GM12878 (cell line): ENCODE results near the gene TCF7L2. TPM values are rescaled to one million over a fixed set of nuclear protein-coding genes. Genes with fewer than 3 reads are reported as not detected.

ENCODE experiments used
- ATAC-seq: fragments of 200-7000 bp; cut with Tn5 transposase; 3 replicates; pipeline ENCODE4 v1.9.1; 2020; ENCODE audit warnings: mild to moderate bottlenecking, moderate library complexity
- BruUV-seq: library from RNA; stranded (reverse); fragments of 400-500 nt; replicated peaks from 2 replicates; lab custom pipeline; 2021; lab: Mats Ljungman, UMichigan
- CTCF ChIA-PET: fragments of 300-600 bp; sonication (Branson Sonifier 250); formaldehyde crosslinking; extraction: SDS; loops from one replicate; lab custom pipeline; 2021; ENCODE audit warnings: inconsistent platforms; lab: Yijun Ruan, JAX
- POLR2A ChIA-PET: fragments of 350-600 bp; formaldehyde crosslinking; extraction: SDS; loops from one replicate; lab custom pipeline; 2021; ENCODE audit warnings: inconsistent platforms; lab: Charles Lee
- RAD21 ChIA-PET: fragments of 300-600 bp; sonication (Branson Sonifier 250); formaldehyde crosslinking; loops from one replicate; lab custom pipeline; 2023; ENCODE audit warnings: antibody characterized with exemption; ENCODE audit not compliant: unreplicated experiment; lab: Charles Lee
- SMC1A ChIA-PET: fragments of 300-600 bp; sonication (Branson Sonifier 250); formaldehyde crosslinking; loops from one replicate; lab custom pipeline; 2023; ENCODE audit not compliant: unreplicated experiment, uncharacterized antibody; lab: Charles Lee
- DNase-seq: peaks from one replicate; pipeline ENCODE4 v3.0.0-alpha.2; 2011; ENCODE audit warnings: low read depth, low spot score
- FAIRE-seq: peaks from 3 replicates; lab custom pipeline; 2011; peaks lifted over from hg19 to GRCh38; lab: Jason Lieb, UNC
- H2AFZ ChIP-seq: 2 replicates; pipeline ENCODE4 v1.6.0; 2011; ENCODE audit warnings: low read depth, low read length, control low read depth; ENCODE audit not compliant: control insufficient read depth
- H3K27ac ChIP-seq: 2 replicates; pipeline ENCODE4 v1.5.1; 2011; ENCODE audit warnings: control low read depth; ENCODE audit not compliant: control insufficient read depth, insufficient read depth
- H3K27me3 ChIP-seq, 2 experiments: replicated peaks in 1 of 2; 2 replicates each; pipeline versions ENCODE4 v1.6.0 to v1.6.1; 2011; ENCODE audit warnings: low read length in 1 of 2; ENCODE audit not compliant: control insufficient read depth in 2 of 2, insufficient read depth in 2 of 2
- H3K36me3 ChIP-seq, 2 experiments: 2 replicates each; pipeline ENCODE4 v1.5.1; 2011; ENCODE audit warnings: low read length in 1 of 2; ENCODE audit not compliant: control insufficient read depth in 2 of 2, insufficient read depth in 2 of 2
- H3K4me1 ChIP-seq: 2 replicates; pipeline ENCODE4 v1.6.1; 2011; ENCODE audit warnings: mild to moderate bottlenecking, low read length, moderate library complexity, mixed read lengths; ENCODE audit not compliant: control insufficient read depth, insufficient read depth
- H3K4me2 ChIP-seq: 2 replicates; pipeline ENCODE4 v1.6.0; 2011; ENCODE audit warnings: control low read depth; ENCODE audit not compliant: control insufficient read depth, insufficient read depth
- H3K4me3 ChIP-seq: fragments of 200-600 bp; sonication (generic); 2 replicates; pipeline ENCODE4 v1.5.1; 2016
- H3K79me2 ChIP-seq: 2 replicates; pipeline ENCODE4 v1.6.0; 2011; ENCODE audit warnings: low read length; ENCODE audit not compliant: control insufficient read depth, insufficient read depth
- H3K9ac ChIP-seq: 2 replicates; pipeline ENCODE4 v1.8.0; 2011; ENCODE audit warnings: low read length, control low read depth, mixed read lengths; ENCODE audit not compliant: control insufficient read depth, insufficient read depth
- H3K9me3 ChIP-seq: replicated peaks from 3 replicates; pipeline ENCODE4 v1.5.1; 2011; ENCODE audit warnings: mild to moderate bottlenecking, low read length; ENCODE audit not compliant: control insufficient read depth, insufficient read depth
- H4K20me1 ChIP-seq: 2 replicates; pipeline ENCODE4 v1.6.0; 2011; ENCODE audit not compliant: control insufficient read depth, insufficient read depth
- BCL11A ChIP-seq: IDR thresholded peaks from 2 replicates; pipeline ENCODE4 v1.6.1; 2011; ENCODE audit warnings: low read depth, low read length
- BCLAF1 ChIP-seq: fragments of 450-650 bp; IDR thresholded peaks from 2 replicates; pipeline ENCODE4 v1.6.1; 2017; ENCODE audit warnings: antibody characterized with exemption, mild to moderate bottlenecking, moderate library complexity
- BRCA1 ChIP-seq: IDR thresholded peaks from 2 replicates; pipeline ENCODE4 v1.6.1; 2011; ENCODE audit warnings: low read depth, low read length, improper control_type of control experiment
- ESRRA ChIP-seq: IDR thresholded peaks from 2 replicates; pipeline ENCODE4 v1.6.1; 2012; ENCODE audit warnings: mild to moderate bottlenecking, low read length, improper control_type of control experiment
- IRF4 ChIP-seq: IDR thresholded peaks from 2 replicates; pipeline ENCODE4 v1.6.1; 2011; ENCODE audit warnings: low read depth, low read length
- RAD51 ChIP-seq: fragments of 450-650 bp; IDR thresholded peaks from 2 replicates; pipeline ENCODE4 v1.6.1; 2016; ENCODE audit warnings: moderate library complexity, mild to moderate bottlenecking, inconsistent platforms
- RCOR1 ChIP-seq: conservative IDR thresholded peaks from 2 replicates; pipeline ENCODE4 v1.6.1; 2012; ENCODE audit warnings: low read depth, low read length, improper control_type of control experiment
- SKIL ChIP-seq: fragments of 450-650 bp; IDR thresholded peaks from 2 replicates; pipeline ENCODE4 v1.6.1; 2017; ENCODE audit warnings: mild to moderate bottlenecking, low read depth, inconsistent platforms; ENCODE audit not compliant: poor library complexity, severe bottlenecking
- ZBTB11 ChIP-seq: fragments of 450-650 bp; formaldehyde crosslinking; IDR thresholded peaks from 2 replicates; pipeline ENCODE4 v1.5.0; 2022; ENCODE audit warnings: mild to moderate bottlenecking, missing genetic modification characterization
- ZNF592 ChIP-seq: fragments of 450-650 bp; IDR thresholded peaks from 2 replicates; pipeline ENCODE4 v1.6.1; 2017; ENCODE audit warnings: mild to moderate bottlenecking, moderate library complexity
- WGBS: methylation state at CpG from one replicate; pipeline ENCODE4 v1.1.6; 2016; ENCODE audit warnings: low lambda C conversion rate; ENCODE audit not compliant: insufficient replicate concordance, insufficient coverage; ENCODE audit errors: missing lambda C conversion rate; 5-methylcytosine and 5-hydroxymethylcytosine counted together
- in situ Hi-C: fragments of 300-500 bp; cut with MboI; formaldehyde crosslinking; loops from 9 replicates; pipeline ENCODE4 v1.14.3; 2018; ENCODE audit warnings: mixed read lengths
- intact Hi-C: fragments of 100-400 bp; cut with micrococcal nuclease; formaldehyde crosslinking; loops from one replicate; pipeline ENCODE4 v1.14.2; 2022; ENCODE audit not compliant: unreplicated experiment
- polyA plus RNA-seq, 11 experiments: library from polyadenylated mRNA; depleted of rRNA in 4 of 11; unstranded in 6 of 11; stranded (reverse) in 5 of 11; fragments of >200 nt; fragmentation: Nextera tagmentation in 4 of 11; fragmentation: Illumina TruSeq in 1 of 11; extraction: Ambion mirVana in 4 of 11; extraction: Trizol in 1 of 11; gene quantifications; 1 replicate in 1 of 11; 2 replicates in 10 of 11; pipeline versions ENCODE4 v1.2.1 to v1.2.3, GENCODE V29; 2011 to 2016; ENCODE audit warnings: inconsistent platforms in 2 of 11, missing spikeins in 2 of 11, low read depth in 1 of 11
- total RNA-seq, 4 experiments: library from RNA; depleted of rRNA in 3 of 4; stranded (reverse); fragments of >200 nt in 3 of 4; fragmentation: Illumina TruSeq in 1 of 4; extraction: Trizol in 1 of 4; gene quantifications; 2 replicates each; pipeline versions ENCODE4 v1.2.1 to v1.2.3, GENCODE V29; 2013 to 2021

TCF7L2 gene
- total and polyA plus RNA-seq, 10 of the 15 experiments (the other 5 are each of a cell fraction or from before 2014, with no cell fraction given), result 0.02 to 1.1 (median 0.35) TPM; not detected in 4

GRCh38 chr10:113149626-113150025 lies 199.6 kb downstream of the TCF7L2 start:
- Histone ChIP-seq H3K27me3 (no peaks in the 10 kb centered on the region), H3K9ac (no peak overlapping the region), H3K79me2 (no peaks in the 10 kb centered on the region), H3K36me3 (no peaks in the 10 kb centered on the region), H2AFZ (no peak overlapping the region), H3K4me2 (no peak overlapping the region), H3K9me3 (no peaks in the 10 kb centered on the region), H3K27ac (no peak overlapping the region), H3K4me3 (no peak overlapping the region), H4K20me1 (no peaks in the 10 kb centered on the region), H3K4me1 (no peaks in the 10 kb centered on the region)
- POLR2A ChIA-PET, result no interaction called here
- BruUV-seq, result no TSS peak
- intact Hi-C loops, result no loop called here
- in situ Hi-C loops, result no loop called here
- RAD21 ChIA-PET, result no interaction called here
- SMC1A ChIA-PET, result no interaction called here
- DNase-seq, result no peak
- CTCF ChIA-PET, result no interaction called here
- no peak for FAIRE-seq
- WGBS, result 65% methylated on average over 3 of the region's 3 CpGs
- ATAC-seq, result no peak
- no peak for TF ChIP-seq BCL11A
- no peak for TF ChIP-seq ESRRA
- TF ChIP-seq SKIL, result no peak
- no peak for TF ChIP-seq BCLAF1
- TF ChIP-seq RCOR1, result no peak
- TF ChIP-seq ZBTB11 (CRISPR knock-in tag), result no peak
- no peak for TF ChIP-seq RAD51
- TF ChIP-seq BRCA1, result no peak
- no peak for TF ChIP-seq IRF4
- TF ChIP-seq ZNF592, result no peak
